SJCRH30 (cell line): ENCODE results near the gene CALU. TPM values are rescaled to one million over a fixed set of nuclear protein-coding genes. Genes with fewer than 3 reads are reported as not detected.

Experiments
- DNase-seq, 2 experiments: peaks; one replicate each; pipeline ENCODE4 v3.0.0-alpha.2; 2015 to 2020
- H3K27ac ChIP-seq: fragments of 250-450 bp; sonication (Bioruptor Pico); 2 replicates; pipeline ENCODE4 v1.5.1; 2020; ENCODE audit warnings: mild to moderate bottlenecking, moderate library complexity
- H3K27me3 ChIP-seq: fragments of 250-450 bp; sonication (Bioruptor Pico); 2 replicates; pipeline ENCODE4 v1.5.1; 2020; ENCODE audit warnings: mild to moderate bottlenecking, moderate library complexity
- H3K36me3 ChIP-seq: fragments of 250-450 bp; sonication (Bioruptor Pico); 2 replicates; pipeline ENCODE4 v1.5.1; 2020; ENCODE audit warnings: mild to moderate bottlenecking, moderate library complexity
- H3K4me1 ChIP-seq: fragments of 250-450 bp; sonication (Bioruptor Pico); 2 replicates; pipeline ENCODE4 v1.5.1; 2020; ENCODE audit warnings: mild to moderate bottlenecking, moderate library complexity
- H3K4me3 ChIP-seq: fragments of 250-450 bp; sonication (Bioruptor Pico); 2 replicates; pipeline ENCODE4 v1.5.1; 2020; ENCODE audit warnings: mild to moderate bottlenecking, moderate library complexity
- H3K9me3 ChIP-seq: fragments of 250-450 bp; sonication (Bioruptor Pico); replicated peaks from 2 replicates; pipeline ENCODE4 v1.5.1; 2020; ENCODE audit warnings: mild to moderate bottlenecking, moderate library complexity
- total RNA-seq: library from RNA; depleted of rRNA; stranded (reverse); fragments of >200 nt; shearing (Covaris generic); gene quantifications from 2 replicates; pipeline ENCODE4 v1.2.3, GENCODE V29; 2014

Gene CALU
- total RNA-seq, 1 experiment from 2014 or later: 291 TPM

DNA sequence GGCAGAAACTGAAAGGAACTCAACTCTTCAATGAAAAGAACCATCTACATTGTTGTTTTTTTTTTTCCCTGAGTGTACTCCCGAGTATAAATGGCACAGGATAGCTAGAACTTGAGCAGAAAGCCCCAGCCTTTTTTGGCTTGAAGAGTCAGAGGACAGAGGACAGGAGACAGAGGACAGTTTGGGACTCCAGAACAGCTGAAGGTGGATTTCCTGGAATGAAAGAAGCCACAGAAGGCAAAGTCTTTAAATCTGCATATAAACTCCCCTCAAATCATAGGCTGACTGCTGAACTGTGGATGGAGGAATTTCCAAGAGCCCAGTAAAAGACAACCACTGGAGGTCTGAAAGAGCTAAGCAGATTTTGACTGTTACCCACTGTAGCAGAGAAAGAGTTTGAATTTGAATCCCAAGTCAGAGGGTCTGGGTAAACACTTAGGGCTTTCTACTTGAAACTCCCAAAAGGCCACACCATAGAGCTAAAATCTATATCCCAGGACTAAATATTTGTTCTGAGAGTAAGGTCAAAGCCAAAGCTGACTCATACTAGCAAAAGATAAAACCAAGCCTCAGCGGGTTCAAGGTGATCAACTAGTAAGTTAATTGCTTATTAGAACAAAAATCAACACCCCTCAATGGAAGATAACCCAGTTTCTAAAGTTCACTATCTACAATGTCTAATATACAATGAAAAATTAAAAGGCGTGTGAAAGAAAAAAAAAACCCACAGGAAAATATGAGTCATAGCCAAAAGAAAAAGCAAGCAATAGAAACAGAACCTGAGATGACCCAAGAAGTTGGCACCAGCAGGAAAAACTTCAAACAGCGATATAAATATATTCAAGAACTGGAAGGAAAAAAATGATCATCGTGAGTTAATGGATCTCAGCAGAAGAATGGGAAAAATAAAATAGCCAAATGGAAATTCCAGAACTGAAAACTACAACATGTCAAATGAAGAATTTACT is 38.3 kb downstream of the CALU start:
- DNase-seq: peak in 1 of 2 experiments; percentile 31

DNA sequence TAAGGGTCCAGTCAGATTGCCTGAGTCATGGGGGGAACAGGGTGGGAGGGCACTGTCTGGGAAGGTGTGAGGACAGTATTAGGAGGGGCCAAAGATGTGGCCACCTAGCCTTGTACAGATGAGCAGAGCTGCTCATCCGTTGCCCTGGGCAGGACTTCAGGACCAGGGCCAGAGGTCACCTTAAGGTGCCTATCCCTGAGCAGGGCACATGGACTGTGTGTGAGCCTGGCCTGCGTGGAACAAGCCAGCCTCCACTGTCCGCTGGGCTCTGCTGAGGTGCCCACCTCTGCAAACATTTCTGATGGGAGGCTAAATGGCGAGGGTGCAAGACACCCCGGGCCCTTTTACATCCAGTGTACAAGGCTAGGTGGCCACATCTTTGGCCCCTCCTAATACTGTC is 39.8 kb downstream of the CALU start:
- peaks cover 5% of the 10 kb centered on the region for H3K9me3 ChIP-seq
- H3K4me3 ChIP-seq: no peak overlapping the region
- H3K4me1 ChIP-seq: 0 out of 2 replicates have a peak, but pooled peaks cover 4% of the 10 kb centered on the region
- 0 out of 2 replicates have a peak, but pooled peaks cover 4% of the 10 kb centered on the region for H3K36me3 ChIP-seq
- no peaks in the 10 kb centered on the region for H3K27me3 ChIP-seq
- DNase-seq: no peak
- no peak overlapping the region for H3K27ac ChIP-seq

More for the DNA sequence above, 38.3 kb downstream of the CALU start:
- no peak overlapping the region for H3K27ac ChIP-seq
- H3K27me3 ChIP-seq: no peaks in the 10 kb centered on the region
- peaks cover 5% of the 10 kb centered on the region for H3K9me3 ChIP-seq
- H3K36me3 ChIP-seq: peaks cover 10% of the 10 kb centered on the region
- H3K4me3 ChIP-seq: no peak overlapping the region
- H3K4me1 ChIP-seq: 0 out of 2 replicates have a peak, but pooled peaks cover 4% of the 10 kb centered on the region

DNA sequence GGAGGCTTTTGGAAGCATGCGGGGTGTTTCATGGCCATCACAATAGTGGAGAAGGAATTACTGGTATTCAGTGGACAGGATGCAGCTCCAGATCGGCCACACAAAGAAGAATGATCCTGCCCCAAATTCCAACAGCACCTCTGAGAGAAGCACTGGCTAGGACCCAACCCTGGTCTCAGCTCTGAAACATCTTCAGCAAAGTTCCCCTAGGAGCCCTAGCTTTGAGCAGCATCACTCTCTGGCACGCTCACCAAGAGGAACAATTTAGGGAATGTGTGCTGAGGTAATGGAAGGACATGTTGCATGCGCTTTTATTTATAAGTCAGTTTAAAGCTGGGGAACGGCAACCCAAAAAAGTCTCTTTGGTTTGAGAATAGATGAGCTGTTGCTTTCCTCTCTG is 42.0 kb downstream of the CALU start:
- H3K4me1 ChIP-seq: 0 out of 2 replicates have a peak, but pooled peaks cover 4% of the 10 kb centered on the region
- no peak overlapping the region for H3K27ac ChIP-seq
- H3K27me3 ChIP-seq: no peaks in the 10 kb centered on the region
- H3K4me3 ChIP-seq: no peak overlapping the region
- peaks cover 5% of the 10 kb centered on the region for H3K9me3 ChIP-seq
- H3K36me3 ChIP-seq: no peaks in the 10 kb centered on the region
- no peak for DNase-seq

DNA sequence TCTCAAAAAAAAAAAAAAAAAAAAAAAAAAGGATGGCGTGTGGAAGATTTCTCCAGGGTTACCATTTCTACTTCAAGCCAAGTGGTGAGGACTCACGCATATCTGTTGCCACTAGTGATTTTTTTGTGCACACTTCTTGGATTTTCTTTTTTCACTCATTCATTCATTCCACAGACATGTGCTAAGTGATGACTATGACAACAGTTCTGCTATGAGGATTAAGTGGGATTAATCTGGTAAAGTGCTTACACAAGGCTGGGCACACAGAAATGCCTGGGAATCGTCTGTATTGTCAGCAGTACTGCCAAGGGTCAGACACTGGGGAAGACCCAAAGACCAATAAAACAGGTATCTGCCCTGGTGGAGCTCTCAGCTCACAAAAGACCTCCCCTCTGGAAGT is 42.7 kb downstream of the CALU start:
- DNase-seq: no peak
- Histone ChIP-seq H3K4me1 (0 out of 2 replicates have a peak, but pooled peaks cover 4% of the 10 kb centered on the region), H3K9me3 (peaks cover 5% of the 10 kb centered on the region), H3K27me3 (no peaks in the 10 kb centered on the region), H3K4me3 (no peak overlapping the region), H3K27ac (no peak overlapping the region), H3K36me3 (no peaks in the 10 kb centered on the region)

DNA sequence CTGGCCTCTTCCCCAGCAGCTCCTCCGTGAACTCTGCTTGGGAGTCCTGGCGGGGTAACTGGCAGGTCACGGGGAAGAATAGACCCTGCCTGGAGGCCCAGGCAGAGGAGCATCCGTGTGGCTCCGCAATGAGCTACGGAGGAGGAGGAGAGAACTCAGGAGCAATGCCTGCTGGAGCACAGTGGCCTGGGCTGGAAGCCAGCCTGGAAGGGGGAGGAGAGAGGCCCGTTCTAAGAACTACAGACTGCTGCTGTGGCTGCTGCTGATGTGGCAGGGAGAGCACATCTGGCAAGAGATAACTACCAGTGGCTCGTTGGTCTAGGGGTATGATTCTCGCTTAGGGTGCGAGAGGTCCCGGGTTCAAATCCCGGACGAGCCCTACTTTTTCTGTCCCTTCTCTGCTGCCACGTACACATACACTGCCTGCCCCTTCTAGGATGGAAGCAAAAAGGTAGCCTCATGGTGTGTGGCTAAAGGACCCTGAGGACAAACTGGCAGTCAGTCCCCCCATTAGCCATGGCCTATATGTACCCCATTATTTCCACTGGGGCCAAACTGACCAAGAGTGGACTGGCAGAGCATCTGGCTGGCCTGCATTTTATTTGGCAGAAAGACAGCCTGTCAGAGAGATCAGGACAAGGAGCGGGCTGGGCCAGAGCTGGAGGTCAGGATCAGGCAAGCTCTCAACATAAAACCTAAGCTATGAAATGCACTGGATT is 44.1 kb downstream of the CALU start:
- no peak overlapping the region for H3K27ac ChIP-seq
- H3K36me3 ChIP-seq: no peaks in the 10 kb centered on the region
- H3K4me3 ChIP-seq: peak overlapping the region; percentile 55
- H3K4me1 ChIP-seq: 0 out of 2 replicates have a peak, but pooled peaks cover 4% of the 10 kb centered on the region
- H3K27me3 ChIP-seq: no peaks in the 10 kb centered on the region
- DNase-seq: peak; percentile 93 to 95
- H3K9me3 ChIP-seq: no peaks in the 10 kb centered on the region

DNA sequence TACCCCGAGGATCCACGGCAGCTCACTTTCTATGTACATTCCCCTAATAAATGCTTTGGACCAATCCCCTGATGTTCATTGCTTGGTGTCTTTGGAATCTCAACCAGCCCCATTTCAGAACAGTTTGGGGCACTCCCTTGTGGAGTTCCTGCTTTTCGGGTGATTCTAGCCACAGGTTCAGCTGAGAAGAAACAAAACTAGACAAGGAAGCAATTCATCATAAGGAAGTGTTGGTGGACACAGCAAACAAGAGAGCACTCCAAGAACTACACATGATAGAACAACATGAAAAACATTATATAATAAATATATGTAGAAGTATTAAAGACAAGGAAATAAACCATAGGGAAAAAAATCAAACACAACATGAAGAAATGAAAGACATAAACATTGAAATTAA is 46.6 kb downstream of the CALU start:
- H3K27ac ChIP-seq: no peak overlapping the region
- H3K27me3 ChIP-seq: no peaks in the 10 kb centered on the region
- no peak overlapping the region for H3K4me3 ChIP-seq
- H3K9me3 ChIP-seq: no peaks in the 10 kb centered on the region
- peaks cover 8% of the 10 kb centered on the region for H3K4me1 ChIP-seq
- DNase-seq: no peak
- no peaks in the 10 kb centered on the region for H3K36me3 ChIP-seq

DNA sequence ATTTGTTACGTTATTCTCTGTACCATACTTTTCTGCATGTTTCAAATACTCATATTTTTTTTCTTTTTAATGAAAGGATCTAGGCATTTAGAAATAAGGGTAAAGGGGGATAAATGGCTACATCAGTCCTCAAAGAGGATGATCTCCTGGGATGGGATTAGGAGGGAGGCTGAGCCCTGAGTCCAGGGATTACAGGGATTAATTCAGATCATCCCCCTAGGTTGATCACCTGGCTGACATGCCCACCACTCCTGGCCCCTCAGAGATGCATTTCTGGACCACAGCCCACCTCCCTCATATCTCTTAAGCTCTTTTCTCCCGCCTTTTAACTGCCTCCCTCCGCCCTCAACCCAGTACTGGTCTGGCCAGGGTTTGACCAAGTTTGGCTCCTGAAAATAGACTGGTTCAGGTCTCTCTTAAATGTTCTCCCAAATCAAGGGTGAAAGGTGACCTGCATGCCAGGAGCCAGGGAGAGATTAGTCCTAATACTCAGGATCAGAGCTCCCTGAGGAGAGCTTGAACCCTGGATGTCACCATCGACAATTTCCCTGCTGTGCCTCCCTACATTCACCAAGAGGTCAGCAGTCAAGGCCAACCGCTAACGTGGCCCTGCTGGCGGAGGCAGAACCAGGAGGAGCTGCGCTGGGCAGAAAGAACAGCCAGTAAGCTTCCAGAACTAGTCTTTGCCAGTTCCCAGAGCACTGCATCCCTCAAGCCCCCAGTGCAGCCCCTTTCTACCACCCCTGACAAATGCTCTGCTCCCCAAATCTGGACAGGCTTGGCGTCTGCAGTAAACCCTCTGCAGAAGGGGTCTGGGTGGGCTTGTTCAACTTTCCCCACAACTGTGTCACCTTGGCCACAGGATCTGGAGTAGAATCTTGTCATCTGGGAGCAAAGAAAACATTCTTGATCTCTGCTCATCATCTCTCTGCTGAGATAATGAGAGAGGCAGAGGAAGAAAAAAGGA is 49.6 kb downstream of the CALU start:
- DNase-seq: no peak
- Histone ChIP-seq H3K27me3 (no peaks in the 10 kb centered on the region), H3K27ac (no peak overlapping the region)

DNA sequence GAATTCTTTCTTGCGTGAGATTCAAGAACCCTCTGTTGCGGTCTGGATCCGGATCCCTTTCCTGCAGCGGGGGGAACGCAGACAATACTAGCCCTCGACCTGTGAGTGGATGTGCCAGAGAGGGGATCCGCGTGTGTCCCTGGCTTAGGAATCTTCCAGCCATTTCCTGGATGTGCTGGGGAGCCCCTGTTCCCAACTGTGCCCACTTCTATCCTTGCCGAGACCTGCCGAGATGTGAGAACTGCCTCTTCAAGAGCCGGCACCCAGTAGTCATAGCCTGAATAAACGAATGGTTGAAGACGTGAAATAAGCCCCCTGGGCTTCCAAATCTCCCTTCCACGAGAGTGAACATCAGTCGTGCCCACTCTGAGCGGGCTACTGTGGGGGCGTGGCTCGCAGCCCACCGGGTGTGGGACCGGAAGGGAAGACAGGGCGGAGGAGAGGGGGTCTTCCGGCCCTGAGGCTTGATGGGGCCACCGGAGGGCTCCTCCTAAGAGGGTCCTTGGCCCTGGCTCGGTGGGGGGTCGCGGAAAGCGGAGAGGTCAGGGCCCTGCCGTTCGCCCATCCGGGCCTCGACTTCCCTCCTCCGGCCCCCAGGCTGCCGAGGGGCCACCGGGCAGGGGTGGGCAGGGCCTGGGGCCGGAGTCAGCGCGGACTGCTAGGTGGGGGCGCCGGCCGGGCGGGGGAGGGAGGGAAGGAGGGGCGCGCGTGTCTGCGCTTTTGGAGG is 51.3 kb downstream of the CALU start:
- Histone ChIP-seq H3K27ac (no peak overlapping the region), H3K4me1 (peaks cover 14% of the 10 kb centered on the region), H3K36me3 (peaks cover 3% of the 10 kb centered on the region; the same call in 1 of the 2 replicates), H3K4me3 (peak overlapping the region; percentile 95), H3K27me3 (no peaks in the 10 kb centered on the region), H3K9me3 (no peaks in the 10 kb centered on the region)
- DNase-seq: peak in 1 of 2 experiments; percentile 39

More for the DNA sequence above, 49.6 kb downstream of the CALU start:
- no peak overlapping the region for H3K4me3 ChIP-seq
- H3K36me3 ChIP-seq: no peaks in the 10 kb centered on the region
- H3K4me1 ChIP-seq: peaks cover 14% of the 10 kb centered on the region
- H3K9me3 ChIP-seq: no peaks in the 10 kb centered on the region

DNA sequence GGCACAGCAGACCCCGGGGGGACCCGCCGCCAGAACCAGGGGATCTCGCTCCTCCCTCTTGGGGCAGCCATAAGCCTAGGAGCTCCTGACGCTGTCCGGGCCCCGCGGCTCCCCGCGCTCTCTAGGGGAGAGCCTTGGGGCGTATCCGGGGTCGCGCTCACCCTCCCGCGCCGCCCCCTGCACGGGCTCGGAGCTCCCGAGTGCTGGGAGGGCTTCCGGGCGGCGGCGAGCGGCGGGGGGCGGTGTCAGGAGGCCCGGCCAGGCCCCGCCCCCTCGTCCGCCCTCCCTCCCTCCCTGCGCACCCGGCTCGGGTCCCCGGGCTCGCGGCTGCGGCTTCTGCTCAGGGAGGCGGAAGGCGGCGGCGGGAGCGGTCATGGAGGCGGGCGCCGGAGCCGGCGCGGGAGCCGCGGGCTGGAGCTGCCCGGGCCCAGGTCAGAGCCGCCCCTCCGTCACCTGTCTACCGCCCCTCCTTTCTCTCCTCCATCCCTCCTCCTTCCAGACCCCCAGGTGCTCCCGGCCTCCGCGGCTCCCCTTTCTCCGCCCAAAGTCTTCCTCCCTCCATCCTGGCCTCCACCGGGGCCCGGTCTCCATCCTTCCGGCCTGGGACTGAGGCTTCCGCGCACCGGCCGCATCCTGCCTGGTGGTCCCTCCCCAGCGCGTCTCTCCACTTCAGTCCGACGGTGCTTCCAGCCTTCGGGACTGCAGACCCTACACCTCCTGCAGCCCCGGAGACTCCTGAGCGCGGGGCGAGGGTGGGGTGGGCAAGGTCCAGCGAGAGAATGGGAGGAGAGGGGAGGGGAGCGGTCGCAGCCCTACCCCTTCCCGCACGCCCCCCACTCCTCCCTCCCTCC is 52.2 kb downstream of the CALU start, which contains the start of gene CCDC136:
TSS of gene CCDC136 (plus strand) at position 848 of the 851 bp plus-strand sequence. CDS start 444 bp downstream, outside the sequence.
- Histone ChIP-seq H3K9me3 (no peaks in the 10 kb centered on the region), H3K36me3 (peaks cover 3% of the 10 kb centered on the region; the same call in 1 of the 2 replicates), H3K4me1 (peaks cover 14% of the 10 kb centered on the region), H3K4me3 (peak within 1 kb of the TSS; percentile 95), H3K27ac (no peak within 1 kb of the TSS), H3K27me3 (no peaks in the 10 kb centered on the region)
- peak; percentile 76 to 83 for DNase-seq

DNA sequence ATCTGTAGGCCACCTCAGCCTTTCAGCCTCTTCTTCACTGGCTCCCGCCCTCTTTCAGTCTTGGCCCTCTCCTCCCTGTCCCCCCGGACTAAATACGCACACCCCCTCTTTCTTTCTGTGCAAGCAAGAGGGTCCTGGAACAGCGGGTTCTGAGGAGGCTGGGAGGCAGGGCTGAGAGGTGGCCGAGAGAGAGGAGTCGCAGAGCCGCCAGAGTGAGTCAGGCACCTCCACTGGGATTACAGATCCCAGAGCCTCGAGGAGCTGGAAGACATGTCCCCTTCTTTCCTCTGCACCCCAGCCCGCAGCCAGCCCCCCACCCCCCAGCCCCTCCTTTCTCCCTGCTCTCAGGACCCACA is 52.8 kb downstream of the CALU start:
- H3K27me3 ChIP-seq: no peaks in the 10 kb centered on the region
- peak overlapping the region; percentile 95 for H3K4me3 ChIP-seq
- DNase-seq: peak; percentile 33 to 46
- H3K9me3 ChIP-seq: no peaks in the 10 kb centered on the region
- H3K4me1 ChIP-seq: peaks cover 14% of the 10 kb centered on the region
- H3K27ac ChIP-seq: no peak overlapping the region
- H3K36me3 ChIP-seq: peaks cover 3% of the 10 kb centered on the region; the same call in 1 of the 2 replicates

DNA sequence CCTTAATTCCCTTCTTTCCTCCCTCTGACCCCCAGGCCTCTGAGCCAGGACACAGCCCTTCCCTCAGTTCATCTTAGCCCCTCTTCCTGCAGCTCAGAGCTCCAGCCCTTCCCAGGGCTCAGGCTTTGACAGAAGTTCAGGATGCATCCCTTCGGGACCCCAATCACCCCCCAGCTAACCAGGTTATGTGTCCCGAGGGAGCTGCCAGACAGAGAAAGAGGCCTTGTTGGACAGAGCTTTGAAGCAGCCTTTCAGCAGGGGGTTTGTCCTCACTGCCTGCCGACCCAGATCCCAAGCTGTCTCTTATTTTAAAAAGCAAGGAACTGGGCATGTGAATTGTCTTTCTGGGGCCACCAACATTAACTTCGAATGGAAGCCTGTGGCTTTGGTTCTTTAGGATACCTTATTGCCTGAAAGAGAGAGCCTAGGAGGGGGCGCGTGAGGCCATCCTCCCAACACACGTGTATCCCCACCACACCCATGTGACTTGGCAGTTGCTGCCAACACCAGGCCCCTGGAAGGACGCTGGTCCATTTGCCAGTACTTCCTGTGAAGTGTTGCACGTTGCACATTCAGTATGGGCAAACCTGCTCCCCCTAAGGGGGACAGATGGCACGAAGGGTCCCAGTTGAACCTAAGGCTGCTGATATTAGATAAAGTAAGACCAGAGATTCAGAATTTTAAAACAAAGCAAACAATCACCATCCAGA is 53.5 kb downstream of the CALU start:
- peaks cover 3% of the 10 kb centered on the region; the same call in 1 of the 2 replicates for H3K36me3 ChIP-seq
- H3K4me3 ChIP-seq: peak overlapping the region; percentile 95

DNA sequence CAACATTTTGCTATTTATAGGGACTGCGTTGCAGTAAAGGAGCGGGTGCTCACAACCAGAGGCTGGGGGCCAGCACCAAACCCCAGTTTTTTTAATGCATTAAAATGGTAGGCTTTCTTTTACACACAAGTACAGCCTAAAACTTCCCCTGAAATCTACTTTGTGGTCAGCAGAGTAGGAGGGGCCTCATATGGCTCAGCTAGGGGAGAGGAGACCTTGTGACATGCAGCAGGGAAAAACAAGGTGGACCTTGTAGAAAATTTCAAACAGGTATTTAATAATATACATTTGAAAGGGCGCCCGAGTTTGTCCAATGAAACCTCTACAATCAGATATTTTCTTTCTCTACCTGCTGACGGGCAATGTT is 54.0 kb downstream of the CALU start:
- H3K9me3 ChIP-seq: no peaks in the 10 kb centered on the region
- peaks cover 3% of the 10 kb centered on the region; the same call in 1 of the 2 replicates for H3K36me3 ChIP-seq
- no peak for DNase-seq
- H3K27ac ChIP-seq: no peak overlapping the region
- H3K4me3 ChIP-seq: no peak overlapping the region
- H3K4me1 ChIP-seq: peaks cover 14% of the 10 kb centered on the region
- H3K27me3 ChIP-seq: no peaks in the 10 kb centered on the region

More for the DNA sequence above, 53.5 kb downstream of the CALU start:
- Histone ChIP-seq H3K9me3 (no peaks in the 10 kb centered on the region), H3K27me3 (no peaks in the 10 kb centered on the region), H3K27ac (no peak overlapping the region), H3K4me1 (peaks cover 14% of the 10 kb centered on the region)
- DNase-seq: peak; percentile 33 to 51
